ENCODE measurements around the gene PTPRU.

Gene PTPRU

GRCh38 chr1:29335573-29335972 lies 99.3 kb downstream of the PTPRU start:
- DNase-seq (ENCODE audit: low read depth), result no peak

- no peak for DNase-seq (ENCODE audit: low read depth)
These were observed 102.7 kb downstream of the PTPRU start for GRCh38 chr1:29338908-29339575.

DNA sequence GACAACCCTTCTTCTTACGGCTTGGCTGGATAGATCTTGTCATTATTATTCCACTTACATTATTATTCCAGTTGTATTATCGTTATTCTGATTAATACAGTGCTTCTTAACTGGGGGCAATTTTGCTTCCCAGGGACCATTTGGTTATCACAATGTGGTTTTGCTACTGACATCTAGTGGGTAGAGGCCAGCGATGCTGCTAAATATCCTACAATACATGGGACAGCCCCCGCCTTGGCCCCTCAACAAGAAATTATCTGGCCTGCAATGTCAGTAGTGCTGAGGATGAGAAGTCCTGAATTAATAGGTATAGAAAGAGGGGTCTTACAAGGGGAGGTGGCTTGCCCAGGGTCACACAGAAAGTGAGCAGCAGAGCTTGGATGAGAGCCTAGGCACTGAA lies 105.6 kb downstream of the PTPRU start:
- DNase-seq (ENCODE audit: low read depth), result no peak

DNA sequence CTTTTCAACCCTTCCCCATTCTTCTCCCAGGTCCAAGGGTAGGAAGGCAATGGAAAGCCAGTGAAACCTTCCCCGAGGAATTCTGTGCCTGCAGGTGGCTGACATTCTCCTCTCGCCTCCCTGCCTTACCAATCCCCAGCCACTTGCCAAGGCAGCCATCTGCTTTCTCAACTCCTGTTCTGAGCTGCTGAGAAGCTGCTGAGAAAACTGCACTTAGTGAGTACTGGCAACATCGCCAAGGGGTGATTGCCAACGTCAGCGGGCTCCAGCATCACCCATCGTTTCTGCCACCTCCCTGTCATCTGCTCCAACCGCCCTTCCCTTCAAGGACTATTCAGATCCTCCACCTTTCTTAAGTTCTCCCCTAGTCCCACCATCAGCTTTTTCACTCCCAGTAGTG lies 106.0 kb downstream of the PTPRU start:
- DNase-seq (ENCODE audit: low read depth), result no peak

DNA sequence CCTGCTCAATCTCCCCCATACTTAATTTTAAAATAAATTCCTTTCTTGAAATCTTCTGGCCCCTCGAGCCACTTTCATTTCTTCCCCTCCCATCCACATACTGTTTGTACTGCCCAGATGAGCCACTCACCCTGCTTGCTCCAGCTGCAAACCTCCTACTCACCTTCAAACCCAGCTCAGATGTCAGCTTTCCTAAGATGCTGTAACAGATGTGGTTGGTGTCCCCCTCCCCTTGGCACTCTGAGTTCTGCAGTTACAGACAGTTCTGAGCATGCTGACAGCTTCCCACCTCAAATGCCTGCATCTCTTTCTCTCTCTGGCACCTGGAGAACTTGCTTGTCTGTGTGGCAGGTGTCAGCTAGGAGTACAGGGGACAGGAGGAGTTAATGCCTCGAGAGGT lies 106.7 kb downstream of the PTPRU start:
- DNase-seq (ENCODE audit: low read depth), result no peak

DNA sequence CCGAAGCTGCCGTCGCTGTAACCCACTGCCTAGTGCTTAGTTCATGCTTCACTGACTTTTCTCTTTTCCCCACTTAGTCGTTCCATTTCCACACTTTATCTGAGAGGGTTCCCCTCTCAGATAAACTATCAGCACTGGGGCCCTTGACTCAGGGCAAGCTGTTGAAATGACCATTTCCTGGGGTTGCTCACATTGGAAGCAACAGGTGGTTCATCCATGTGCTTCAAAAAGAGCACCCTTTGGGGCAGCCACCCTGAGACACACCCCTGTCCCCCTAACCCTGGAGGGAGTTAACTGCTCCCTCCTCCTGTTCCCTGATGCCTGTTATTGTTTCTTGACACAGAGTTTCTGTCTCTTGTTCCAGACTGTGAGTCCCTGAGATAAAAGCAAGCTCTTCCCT lies 107.2 kb downstream of the PTPRU start:
- no peak for DNase-seq (ENCODE audit: low read depth)

- no peak for DNase-seq (ENCODE audit: low read depth)
These were observed 107.6 kb downstream of the PTPRU start for GRCh38 chr1:29343908-29344307.

DNA sequence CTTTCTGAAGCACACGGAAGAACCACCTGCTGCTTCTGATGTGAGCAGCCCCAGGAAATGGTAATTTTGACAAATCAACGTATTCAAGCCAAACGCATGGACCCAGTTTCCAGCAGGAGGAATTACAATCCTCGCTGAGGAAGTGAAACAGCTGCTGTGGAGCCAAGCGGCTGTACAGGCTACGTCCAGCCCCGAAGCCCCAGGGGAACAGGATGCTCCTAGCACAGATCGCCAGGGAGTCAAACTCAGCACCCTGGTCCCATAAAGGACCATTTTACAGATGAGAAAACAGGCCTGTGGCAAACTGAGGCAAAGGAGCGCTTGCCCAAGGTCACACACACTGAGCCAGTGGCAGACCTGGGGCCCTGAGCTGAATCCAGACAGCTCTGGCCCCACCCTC lies 108.0 kb downstream of the PTPRU start:
- no peak for DNase-seq (ENCODE audit: low read depth)

DNA sequence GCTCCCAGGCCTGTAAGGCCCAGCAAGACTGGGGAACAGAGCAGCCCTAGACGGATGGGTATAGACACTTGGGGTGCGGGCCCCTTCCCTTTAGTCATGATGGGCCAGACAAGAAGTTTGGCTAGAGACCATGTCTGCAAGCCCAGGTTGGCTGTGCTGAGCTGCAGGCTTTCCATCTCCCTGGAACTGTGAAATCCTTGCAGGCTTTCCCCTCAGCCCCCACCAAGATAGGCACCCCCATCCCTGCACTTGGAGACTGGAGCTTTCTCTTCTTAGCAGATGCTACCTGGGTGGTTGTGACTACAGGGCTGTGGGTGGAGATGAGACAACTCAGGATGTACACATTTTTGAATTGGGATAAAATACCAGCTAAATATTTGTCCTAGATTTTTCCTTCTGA lies 110.3 kb downstream of the PTPRU start:
- DNase-seq (ENCODE audit: low read depth), result no peak

DNA sequence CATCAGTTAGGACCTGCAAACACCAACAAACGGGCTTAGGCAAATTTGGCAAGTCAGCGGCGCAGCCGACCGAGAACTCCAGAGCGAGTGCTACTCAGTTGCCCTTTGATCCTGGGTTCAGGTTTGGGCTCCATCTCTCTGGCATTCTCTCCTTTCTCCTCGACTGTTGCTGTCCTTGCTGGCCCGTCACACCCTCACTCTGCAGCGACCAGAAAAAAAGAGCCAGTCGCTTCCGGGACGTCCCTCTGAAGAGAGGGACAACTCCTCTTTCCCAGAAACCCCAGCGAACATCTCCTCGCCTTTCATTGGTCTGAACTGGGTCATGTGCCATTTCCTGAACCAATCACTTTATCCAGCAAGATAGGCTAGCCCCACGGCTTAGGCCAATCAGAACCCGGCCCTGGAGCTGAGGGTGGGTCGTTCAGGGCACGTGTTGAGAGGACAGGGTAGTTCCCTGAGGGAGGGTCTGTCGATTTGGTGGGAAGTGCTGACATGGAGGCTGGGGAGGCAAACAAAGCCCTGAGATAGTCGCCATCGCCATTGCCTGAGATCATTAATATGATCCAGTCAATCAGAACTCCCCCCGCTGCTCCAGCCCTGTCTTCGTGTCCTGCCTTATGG lies 113.7 kb downstream of the PTPRU start:
- no peak for DNase-seq (ENCODE audit: low read depth)

GRCh38 chr1:29352719-29353420 lies 116.5 kb downstream of the PTPRU start:
- DNase-seq (ENCODE audit: low read depth), result no peak

GRCh38 chr1:29354511-29355098 lies 118.3 kb downstream of the PTPRU start:
- DNase-seq (ENCODE audit: low read depth), result no peak

DNA sequence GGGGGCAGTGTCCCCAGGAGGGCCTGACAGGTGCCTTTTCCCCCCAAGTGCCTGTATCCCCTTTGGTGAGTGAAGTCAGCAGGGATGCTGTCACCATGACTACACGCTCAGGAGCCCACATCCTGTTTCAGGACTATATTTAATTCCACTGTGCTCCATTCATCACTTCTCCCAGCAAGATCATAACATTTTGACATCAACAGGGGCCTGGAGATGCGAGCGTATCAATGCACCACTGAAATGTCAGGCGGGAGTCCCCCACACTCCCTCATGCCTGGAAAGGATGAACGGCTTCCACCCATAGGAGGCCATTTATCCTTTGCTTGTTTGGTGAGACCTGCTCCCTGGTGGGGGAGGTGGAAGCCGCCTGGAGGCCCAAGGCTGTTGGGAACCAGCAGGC lies 119.1 kb downstream of the PTPRU start:
- no peak for DNase-seq (ENCODE audit: low read depth)

DNA sequence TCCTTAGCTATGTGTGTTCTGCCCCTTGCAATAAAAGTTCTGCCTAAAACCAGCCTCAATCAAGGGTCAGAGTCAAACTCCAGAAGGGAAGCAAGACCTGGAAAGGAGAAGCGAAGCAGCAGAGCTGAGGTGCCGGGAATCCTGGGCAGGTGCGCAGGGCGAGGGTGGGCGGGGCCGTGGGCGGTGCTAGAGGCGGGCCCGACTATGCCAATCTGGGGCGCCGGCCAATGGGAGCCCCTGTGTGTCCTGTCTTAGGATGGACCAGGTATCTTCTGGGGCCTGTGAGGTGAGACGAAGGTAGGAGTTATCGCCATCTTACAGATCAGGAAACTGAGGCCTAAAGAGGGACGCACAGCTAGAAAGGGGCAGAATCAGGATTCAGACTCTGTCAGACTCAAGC lies 120.3 kb downstream of the PTPRU start:
- DNase-seq (ENCODE audit: low read depth), result no peak

- no peak for DNase-seq (ENCODE audit: low read depth)
These were observed 121.1 kb downstream of the PTPRU start for GRCh38 chr1:29357452-29357851.

- DNase-seq (ENCODE audit: low read depth), result no peak
These were observed 121.9 kb downstream of the PTPRU start for GRCh38 chr1:29358183-29358582.

- DNase-seq (ENCODE audit: low read depth), result no peak
These were observed 124.4 kb downstream of the PTPRU start for GRCh38 chr1:29360768-29361167.

- DNase-seq (ENCODE audit: low read depth), result no peak
These were observed 125.4 kb downstream of the PTPRU start for GRCh38 chr1:29361686-29362085.

DNA sequence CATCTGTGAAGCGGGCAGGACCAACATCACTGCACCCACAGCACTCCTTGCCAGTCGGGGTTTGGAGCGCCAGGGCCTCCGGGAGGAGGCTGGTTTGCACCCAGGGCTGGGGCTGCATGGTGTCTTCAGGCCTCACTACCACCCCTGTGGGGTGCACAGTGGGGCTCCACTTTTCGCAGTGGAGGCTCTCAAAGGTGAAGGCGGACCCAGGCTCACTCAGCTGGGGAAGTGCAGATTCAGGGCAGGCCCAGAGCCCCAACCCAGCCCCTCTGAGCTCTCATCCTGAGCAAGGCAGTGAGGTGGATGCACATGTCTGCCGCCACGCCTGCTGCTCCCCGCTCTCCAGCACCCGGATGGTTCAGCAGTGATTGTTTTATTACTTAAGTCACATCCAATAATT lies 125.8 kb downstream of the PTPRU start:
- DNase-seq (ENCODE audit: low read depth), result no peak

DNA sequence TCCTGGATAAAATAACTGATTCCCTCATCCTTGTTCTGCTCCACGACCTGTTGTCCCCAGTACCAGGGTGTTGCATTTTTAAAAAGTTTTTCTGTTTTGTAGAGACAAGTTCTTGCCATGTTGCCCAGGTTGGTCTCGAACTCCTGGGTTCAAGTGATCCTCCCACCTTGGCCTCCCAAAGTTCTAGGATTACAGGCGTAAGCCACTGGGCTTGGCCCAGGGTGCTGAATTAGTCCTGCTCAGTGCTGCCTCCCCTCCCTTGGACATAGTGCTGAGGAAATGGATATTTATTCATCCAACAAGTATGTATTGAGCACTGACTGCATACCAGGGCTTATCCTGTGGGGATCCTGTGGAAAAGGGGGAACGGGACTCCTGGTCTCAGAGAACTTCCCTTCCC lies 126.4 kb downstream of the PTPRU start:
- DNase-seq (ENCODE audit: low read depth), result no peak

GRCh38 chr1:29363536-29363935 lies 127.2 kb downstream of the PTPRU start:
- DNase-seq (ENCODE audit: low read depth), result no peak

DNA sequence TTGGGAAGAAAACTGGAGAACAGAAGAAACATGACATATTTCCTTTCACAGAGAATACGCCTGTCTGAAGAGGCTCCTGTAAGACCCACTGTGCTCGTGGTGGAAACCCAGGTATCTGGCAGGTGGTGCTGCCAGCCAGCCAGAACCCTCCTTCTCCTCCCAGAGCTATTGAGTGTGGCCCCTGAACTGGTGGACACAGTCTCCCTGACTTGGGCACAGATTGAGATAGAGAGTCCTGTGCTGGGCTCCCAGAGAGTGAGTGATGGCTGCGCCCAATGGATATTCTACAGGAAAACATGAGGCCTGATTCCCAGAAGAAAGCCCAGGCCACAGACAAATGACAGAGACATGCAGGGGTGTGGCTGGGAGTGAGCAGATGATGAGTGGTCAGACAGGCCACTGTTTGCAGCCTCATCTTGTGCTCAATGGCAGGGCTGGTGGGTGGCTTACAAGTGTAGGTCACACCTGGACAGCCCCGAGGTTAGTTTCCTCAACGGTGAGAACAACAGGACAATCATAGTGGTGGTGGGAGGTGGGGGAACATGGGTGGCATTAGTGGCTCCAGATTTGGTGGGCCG lies 127.9 kb downstream of the PTPRU start:
- no peak for DNase-seq (ENCODE audit: low read depth)

All from iris pigment epithelial cell (primary cell).